ENCODE measurements around the gene ATG16L1. TPM values are rescaled to one million over a fixed set of nuclear protein-coding genes. Genes with fewer than 3 reads are reported as not detected.

ATG16L1 gene
- total RNA-seq, 1 donor from 2014 or later, result 49.9 TPM

- ChIA-PET CTCF (no interaction called here), POLR2A (interaction anchor here (0.7 kb wide), 1 partner anchor 208 kb away, joined by 3 read pairs; no protein-coding TSS in a partner anchor)
- H3K4me3 Mint-ChIP-seq, result no peak overlapping the region
- intact Hi-C loops (cut with micrococcal nuclease), result no loop called here
- H3K4me1 Mint-ChIP-seq, result peaks cover 11% of the 10 kb centered on the region
- peaks cover 53% of the 10 kb centered on the region for H3K36me3 Mint-ChIP-seq (ENCODE audit: low read depth)
- H3K9me3 Mint-ChIP-seq, result no peaks in the 10 kb centered on the region
- ATAC-seq (ENCODE audit: low read depth) (no peak), DNase-seq (no peak)
- peak overlapping the region; percentile 48 for H3K27ac Mint-ChIP-seq
- no peak for TF ChIP-seq CTCF (IDR thresholded peaks at IDR 0.05)
- no peaks in the 10 kb centered on the region for H3K27me3 Mint-ChIP-seq
Observed at GRCh38 chr2:233210843-233211547, 40.5 kb upstream of the ATG16L1 start.

GRCh38 chr2:233211548-233211895 is 40.0 kb upstream of the ATG16L1 start:
- H3K4me1 Mint-ChIP-seq, result peaks cover 11% of the 10 kb centered on the region
- ATAC-seq (ENCODE audit: low read depth) (no peak), DNase-seq (no peak)
- ChIA-PET POLR2A (no interaction called here), CTCF (no interaction called here)
- no peak overlapping the region for H3K4me3 Mint-ChIP-seq
- H3K27me3 Mint-ChIP-seq, result no peaks in the 10 kb centered on the region
- no peak for TF ChIP-seq CTCF (IDR thresholded peaks at IDR 0.05)
- H3K36me3 Mint-ChIP-seq (ENCODE audit: low read depth), result peaks cover 52% of the 10 kb centered on the region
- H3K9me3 Mint-ChIP-seq, result no peaks in the 10 kb centered on the region
- H3K27ac Mint-ChIP-seq, result no peak overlapping the region
- intact Hi-C loops (cut with micrococcal nuclease), result no loop called here

GRCh38 chr2:233213011-233213410 is 38.5 kb upstream of the ATG16L1 start:
- H3K4me1 Mint-ChIP-seq, result peaks cover 9% of the 10 kb centered on the region
- ATAC-seq (ENCODE audit: low read depth), result no peak
- H3K27me3 Mint-ChIP-seq, result no peaks in the 10 kb centered on the region
- no peak for DNase-seq
- no peak overlapping the region for H3K4me3 Mint-ChIP-seq
- H3K9me3 Mint-ChIP-seq, result no peaks in the 10 kb centered on the region
- POLR2A ChIA-PET, result no interaction called here
- CTCF ChIA-PET, result no interaction called here
- intact Hi-C loops (cut with micrococcal nuclease), result no loop called here
- H3K27ac Mint-ChIP-seq, result no peak overlapping the region
- peaks cover 40% of the 10 kb centered on the region for H3K36me3 Mint-ChIP-seq (ENCODE audit: low read depth)
- no peak for TF ChIP-seq CTCF (IDR thresholded peaks at IDR 0.05)

GRCh38 chr2:233213975-233214374 is 37.5 kb upstream of the ATG16L1 start:
- H3K9me3 Mint-ChIP-seq, result no peaks in the 10 kb centered on the region
- POLR2A ChIA-PET, result no interaction called here
- intact Hi-C loops (cut with micrococcal nuclease), result no loop called here

GRCh38 chr2:233217892-233218377 is 33.5 kb upstream of the ATG16L1 start:
- Mint-ChIP-seq H3K27me3 (no peaks in the 10 kb centered on the region), H3K9me3 (no peaks in the 10 kb centered on the region), H3K4me1 (peaks cover 5% of the 10 kb centered on the region), H3K36me3 (ENCODE audit: low read depth) (peaks cover under 1% of the 10 kb centered on the region), H3K27ac (no peak overlapping the region), H3K4me3 (no peak overlapping the region)
- ATAC-seq (ENCODE audit: low read depth) (no peak), DNase-seq (no peak)
- ChIA-PET POLR2A (interaction anchor here (0.7 kb wide), 1 partner anchor 466 kb away, joined by 7 read pairs; no protein-coding TSS in a partner anchor), CTCF (no interaction called here)
- intact Hi-C loops (cut with micrococcal nuclease), result no loop called here
- TF ChIP-seq CTCF (IDR thresholded peaks at IDR 0.05), result no peak

More at GRCh38 chr2:233213975-233214374, 37.5 kb upstream of the ATG16L1 start:
- TF ChIP-seq CTCF (IDR thresholded peaks at IDR 0.05), result no peak
- CTCF ChIA-PET, result no interaction called here
- DNase-seq (no peak), ATAC-seq (ENCODE audit: low read depth) (no peak)
- H3K4me3 Mint-ChIP-seq, result no peak overlapping the region
- H3K4me1 Mint-ChIP-seq, result peaks cover 7% of the 10 kb centered on the region
- no peak overlapping the region for H3K27ac Mint-ChIP-seq
- H3K36me3 Mint-ChIP-seq (ENCODE audit: low read depth), result peaks cover 33% of the 10 kb centered on the region
- H3K27me3 Mint-ChIP-seq, result no peaks in the 10 kb centered on the region
